ENCODE measurements around the gene SH3TC2. TPM values are rescaled to one million over a fixed set of nuclear protein-coding genes. Genes with fewer than 3 reads are reported as not detected.

SH3TC2 gene
- total and polyA plus RNA-seq, 8 donors: under 0.01 to 3.1 (median 0.46) TPM; not detected in 1

DNA sequence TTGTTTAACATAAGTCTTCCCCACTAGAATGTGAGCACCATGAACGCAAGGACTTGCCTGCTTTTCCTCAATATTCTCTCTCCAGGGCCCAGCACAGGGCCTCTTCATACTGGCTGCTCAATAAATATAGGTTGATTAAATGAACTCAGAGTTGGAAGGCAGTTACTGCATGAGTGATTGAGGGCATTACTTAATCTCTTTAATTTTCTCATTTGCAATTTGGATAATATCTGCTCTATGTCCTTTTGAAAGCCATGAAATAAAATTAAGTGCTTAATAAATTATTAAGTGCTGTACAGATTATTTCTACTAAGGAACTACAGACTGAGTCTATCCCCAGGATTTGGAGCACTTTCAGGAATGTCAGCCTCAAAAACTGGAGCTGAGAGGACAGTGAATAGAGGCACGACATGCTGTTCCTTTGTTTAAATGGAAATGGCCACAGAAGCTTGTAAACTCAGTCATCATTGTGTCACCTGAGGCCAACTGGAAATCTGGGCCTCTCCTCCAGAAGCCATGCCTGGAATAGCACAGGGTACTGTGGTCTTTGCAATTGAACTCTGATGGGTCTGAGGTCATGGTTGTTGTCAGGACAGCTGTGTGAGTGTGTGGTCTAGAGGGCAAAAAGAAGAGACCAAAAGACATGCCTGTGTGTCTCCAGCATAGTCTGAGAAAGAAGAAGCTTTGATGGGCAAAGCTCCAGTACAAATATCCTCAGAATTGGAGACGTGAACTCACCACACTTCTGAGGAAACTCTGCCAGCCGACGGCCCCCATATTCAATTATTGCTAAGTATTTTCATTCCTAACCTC, 86.1 kb downstream of the SH3TC2 start:
- H3K27ac ChIP-seq: no peak overlapping the region
- intact Hi-C loops (cut with DNase I; ENCODE audit: low total_unique reads): no loop called here
- no peaks in the 10 kb centered on the region for H3K27me3 ChIP-seq
- DNase-seq: no peak
- peaks cover 9 to 36% (median 16%) of the 10 kb centered on the region in 4 donors for H3K4me1 ChIP-seq
- WGBS, 5 donors: 67 to 74% (median 73%) methylated on average over 5 of the region's 5 CpGs
- TF ChIP-seq POLR2AphosphoS5 (IDR thresholded peaks at IDR 0.05) (no peak), EP300 (IDR thresholded peaks at IDR 0.05) (no peak), POLR2A (IDR thresholded peaks at IDR 0.05) (no peak)
- TF ChIP-seq, protein P1, sequence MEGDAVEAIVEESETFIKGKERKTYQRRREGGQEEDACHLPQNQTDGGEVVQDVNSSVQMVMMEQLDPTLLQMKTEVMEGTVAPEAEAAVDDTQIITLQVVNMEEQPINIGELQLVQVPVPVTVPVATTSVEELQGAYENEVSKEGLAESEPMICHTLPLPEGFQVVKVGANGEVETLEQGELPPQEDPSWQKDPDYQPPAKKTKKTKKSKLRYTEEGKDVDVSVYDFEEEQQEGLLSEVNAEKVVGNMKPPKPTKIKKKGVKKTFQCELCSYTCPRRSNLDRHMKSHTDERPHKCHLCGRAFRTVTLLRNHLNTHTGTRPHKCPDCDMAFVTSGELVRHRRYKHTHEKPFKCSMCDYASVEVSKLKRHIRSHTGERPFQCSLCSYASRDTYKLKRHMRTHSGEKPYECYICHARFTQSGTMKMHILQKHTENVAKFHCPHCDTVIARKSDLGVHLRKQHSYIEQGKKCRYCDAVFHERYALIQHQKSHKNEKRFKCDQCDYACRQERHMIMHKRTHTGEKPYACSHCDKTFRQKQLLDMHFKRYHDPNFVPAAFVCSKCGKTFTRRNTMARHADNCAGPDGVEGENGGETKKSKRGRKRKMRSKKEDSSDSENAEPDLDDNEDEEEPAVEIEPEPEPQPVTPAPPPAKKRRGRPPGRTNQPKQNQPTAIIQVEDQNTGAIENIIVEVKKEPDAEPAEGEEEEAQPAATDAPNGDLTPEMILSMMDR (IDR thresholded peaks at IDR 0.05): no peak
- H3K4me3 ChIP-seq: no peak overlapping the region
- no peaks in the 10 kb centered on the region for H3K9me3 ChIP-seq
- no peaks in the 10 kb centered on the region for H3K36me3 ChIP-seq

DNA sequence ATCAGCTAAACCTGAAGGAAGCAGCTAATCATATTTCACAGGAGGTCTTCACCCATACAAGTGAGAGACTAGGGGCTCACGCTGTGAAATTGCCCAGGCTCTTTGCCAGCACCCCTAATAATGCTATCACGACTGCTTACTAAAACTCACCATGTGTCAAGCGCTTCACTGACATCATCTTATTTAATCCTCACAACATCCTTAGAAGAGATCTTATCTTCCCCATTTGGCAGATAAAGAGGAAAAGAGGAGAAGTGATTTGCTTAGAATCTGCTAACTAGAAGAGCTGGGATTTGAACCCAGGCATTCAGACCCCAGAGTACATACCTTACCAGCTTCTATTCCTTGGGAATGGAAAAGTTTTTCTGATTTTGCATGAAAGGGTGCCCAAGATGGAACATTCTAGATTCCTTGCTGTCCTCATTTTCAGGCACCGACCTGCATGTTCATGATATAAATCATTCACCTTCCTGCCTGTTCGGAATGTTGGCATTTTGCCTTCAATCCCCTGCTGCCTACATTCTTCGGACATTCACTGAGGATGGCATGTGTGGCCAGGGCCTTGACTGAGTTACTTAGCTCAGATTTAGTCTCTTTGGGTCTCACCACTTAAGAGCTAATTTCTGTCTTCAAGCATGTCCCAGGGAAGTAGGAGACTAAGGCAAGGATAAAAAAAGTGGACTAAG, 88.1 kb downstream of the SH3TC2 start:
- H3K4me3 ChIP-seq: no peak overlapping the region
- no peaks in the 10 kb centered on the region for H3K9me3 ChIP-seq
- intact Hi-C loops (cut with DNase I; ENCODE audit: low total_unique reads): no loop called here
- H3K27me3 ChIP-seq: no peaks in the 10 kb centered on the region
- no peaks in the 10 kb centered on the region for H3K36me3 ChIP-seq
- H3K4me1 ChIP-seq: peaks cover 9 to 44% (median 26%) of the 10 kb centered on the region in 4 donors
- 84 to 93% (median 86%) methylated on average over 6 of the region's 6 CpGs for WGBS, 5 donors
- no peak overlapping the region for H3K27ac ChIP-seq
- DNase-seq: no peak
- no peak for TF ChIP-seq POLR2AphosphoS5 (IDR thresholded peaks at IDR 0.05)

DNA sequence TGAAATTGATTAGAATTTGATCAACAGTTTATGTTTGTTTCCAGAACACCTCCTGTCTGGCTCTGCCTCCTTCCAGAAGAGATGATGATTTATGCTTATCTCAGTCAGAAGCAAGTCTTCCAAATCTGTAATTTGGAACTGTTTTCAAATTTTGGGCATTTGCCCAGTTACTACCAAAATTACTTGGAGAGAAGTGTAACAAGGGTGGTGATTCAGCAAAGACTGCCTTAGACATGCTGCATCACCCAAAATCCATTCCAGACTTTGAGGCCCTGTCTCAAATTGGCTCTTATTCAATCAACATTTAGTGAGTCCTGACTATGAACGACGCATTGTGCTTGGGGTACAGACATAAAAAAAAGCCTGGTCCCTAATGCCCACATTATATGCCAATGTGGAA, 89.4 kb downstream of the SH3TC2 start:
- no peak for TF ChIP-seq POLR2A (IDR thresholded peaks at IDR 0.05)
- TF ChIP-seq, protein P1 (IDR thresholded peaks at IDR 0.05): no peak
- no peak for TF ChIP-seq EP300 (IDR thresholded peaks at IDR 0.05)
- no peak for TF ChIP-seq POLR2AphosphoS5 (IDR thresholded peaks at IDR 0.05)
- Histone ChIP-seq H3K9me3 (no peaks in the 10 kb centered on the region), H3K4me3 (no peak overlapping the region), H3K36me3 (no peaks in the 10 kb centered on the region), H3K27me3 (no peaks in the 10 kb centered on the region), H3K27ac (peak overlapping the region in 4 of 5 donors; percentile 30 to 79 (median 74)), H3K4me1 (peaks cover 9 to 40% (median 27%) of the 10 kb centered on the region in 4 donors)
- WGBS, 5 donors: 69 to 81% (median 74%) methylated on average over 2 of the region's 2 CpGs
- intact Hi-C loops (cut with DNase I; ENCODE audit: low total_unique reads): no loop called here
- no peak for DNase-seq

DNA sequence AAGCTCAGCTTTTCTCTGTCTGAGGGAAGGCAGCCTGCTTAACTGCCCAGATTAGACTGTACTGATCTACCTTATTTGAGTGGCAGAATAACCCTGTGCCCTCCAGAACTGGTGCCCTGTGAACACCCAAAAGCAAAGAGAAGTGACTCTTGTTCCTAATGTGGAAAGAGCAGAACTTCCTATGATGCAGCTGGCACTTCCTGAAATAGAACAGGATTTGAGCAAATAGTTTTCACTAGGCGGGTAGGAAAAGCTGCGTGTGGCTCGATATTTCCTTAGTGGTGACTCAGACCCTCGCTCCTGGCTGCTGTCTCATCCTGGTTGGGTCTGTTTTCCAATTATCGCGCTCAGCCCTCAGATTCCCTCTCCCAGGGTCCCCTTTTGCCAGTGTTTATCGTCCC, 89.9 kb downstream of the SH3TC2 start:
- peak; percentile 12 to 75 (median 38) for TF ChIP-seq POLR2AphosphoS5 (IDR thresholded peaks at IDR 0.05)
- no peak for TF ChIP-seq POLR2A (IDR thresholded peaks at IDR 0.05)
- 20 to 41% (median 32%) methylated on average over 7 of the region's 7 CpGs for WGBS, 5 donors

DNA sequence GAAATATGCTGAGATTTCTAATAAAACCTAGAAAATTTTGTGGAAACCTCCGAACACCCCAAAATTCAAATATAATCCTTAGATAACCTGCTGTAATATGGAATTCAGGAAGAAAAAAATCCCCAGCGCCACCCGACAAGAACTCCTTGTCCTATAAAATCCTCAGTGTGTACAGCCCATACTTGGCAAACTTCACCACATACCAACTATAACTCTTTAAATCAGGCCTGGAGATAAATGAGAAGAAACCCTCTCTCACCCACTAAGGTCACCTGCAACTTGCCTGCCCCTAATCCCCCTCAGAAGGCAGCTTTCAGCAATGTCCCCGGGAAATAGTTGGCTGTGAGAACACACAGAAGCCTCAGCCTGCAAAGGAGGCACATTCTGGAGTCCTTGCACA, 90.5 kb downstream of the SH3TC2 start:
- H3K4me3 ChIP-seq: no peak overlapping the region
- no peaks in the 10 kb centered on the region for H3K27me3 ChIP-seq
- H3K36me3 ChIP-seq: no peaks in the 10 kb centered on the region
- H3K4me1 ChIP-seq: peaks cover 9 to 40% (median 27%) of the 10 kb centered on the region in 4 donors
- no peaks in the 10 kb centered on the region for H3K9me3 ChIP-seq
- 83 to 95% (median 89%) methylated on average over 4 of the region's 4 CpGs for WGBS, 5 donors
- DNase-seq: no peak
- TF ChIP-seq EP300 (IDR thresholded peaks at IDR 0.05) (no peak), POLR2AphosphoS5 (IDR thresholded peaks at IDR 0.05) (no peak), POLR2A (IDR thresholded peaks at IDR 0.05) (no peak)
- TF ChIP-seq, protein P1 (IDR thresholded peaks at IDR 0.05): no peak
- intact Hi-C loops (cut with DNase I; ENCODE audit: low total_unique reads): no loop called here
- H3K27ac ChIP-seq: peak overlapping the region; percentile 37 to 79 (median 74)

More for the DNA sequence above, 89.9 kb downstream of the SH3TC2 start:
- Histone ChIP-seq H3K27ac (peak overlapping the region; percentile 37 to 79 (median 74)), H3K4me1 (peaks cover 9 to 40% (median 27%) of the 10 kb centered on the region in 4 donors), H3K4me3 (no peak overlapping the region), H3K27me3 (no peaks in the 10 kb centered on the region), H3K9me3 (no peaks in the 10 kb centered on the region), H3K36me3 (no peaks in the 10 kb centered on the region)
- intact Hi-C loops (cut with DNase I; ENCODE audit: low total_unique reads): no loop called here
- DNase-seq: peak; percentile 35 to 68
